Measurements from ENCODE around the gene GPX1.

- TF ChIP-seq CTCF (IDR thresholded peaks at IDR 0.05; ENCODE audit: low read length) (no peak), EZH2 (optimal IDR thresholded peaks at IDR 0.05; ENCODE audit: low read depth, low read length) (no peak)
Observed at GRCh38 chr3:49333916-49334633, 24.1 kb downstream of the GPX1 start.

Data from MM.1S (cell line).